PC-3 (cell line): Measurements from ENCODE around the gene PITPNM2. TPM values are rescaled to one million over a fixed set of nuclear protein-coding genes. Genes with fewer than 3 reads are reported as not detected.

Experiments
- ATAC-seq: fragments of 200-7000 bp; cut with Tn5 transposase; 2 replicates; pipeline ENCODE4 v1.9.1; 2020; ENCODE audit warnings: mild to moderate bottlenecking, moderate library complexity
- BruUV-seq: library from RNA; stranded (reverse); fragments of 400-500 nt; replicated peaks from 2 replicates; lab custom pipeline; 2021; lab: Mats Ljungman, UMichigan
- CTCF ChIA-PET: fragments of 300-600 bp; sonication (Branson Sonifier 250); formaldehyde crosslinking; loops from one replicate; lab custom pipeline; 2022; ENCODE audit warnings: antibody characterized with exemption; lab: Charles Lee
- POLR2A ChIA-PET: fragments of 300-600 bp; sonication (Branson Sonifier 250); formaldehyde crosslinking; loops from one replicate; lab custom pipeline; 2022; ENCODE audit warnings: antibody characterized with exemption; ENCODE audit not compliant: unreplicated experiment; lab: Charles Lee
- DNase-seq: peaks from one replicate; pipeline ENCODE4 v3.0.0-alpha.2; 2015
- H2AFZ ChIP-seq: fragments of 300-600 bp; sonication (generic); 2 replicates; pipeline ENCODE4 v1.6.0; 2016; ENCODE audit warnings: antibody characterized with exemption, low read length
- H3F3A ChIP-seq: fragments of 300-600 bp; sonication (generic); one replicate; pipeline ENCODE4 v1.6.0; 2017; ENCODE audit warnings: antibody characterized with exemption, low read length, control low read depth, mild to moderate bottlenecking; ENCODE audit not compliant: unreplicated experiment
- H3K27ac ChIP-seq: fragments of 300-600 bp; sonication (generic); 2 replicates; pipeline ENCODE4 v1.5.1; 2016; ENCODE audit warnings: mild to moderate bottlenecking, low read length
- H3K27me3 ChIP-seq: fragments of 300-600 bp; sonication (generic); 2 replicates; pipeline ENCODE4 v1.6.1; 2016; ENCODE audit warnings: low read length, mixed read lengths
- H3K36me3 ChIP-seq: fragments of 300-600 bp; sonication (generic); 2 replicates; pipeline ENCODE4 v1.6.1; 2016; ENCODE audit warnings: low read depth, mixed run types, low read length, mixed read lengths
- H3K4me1 ChIP-seq: fragments of 300-600 bp; sonication (generic); 2 replicates; pipeline ENCODE4 v1.5.1; 2016; ENCODE audit warnings: low read length; ENCODE audit not compliant: insufficient read depth
- H3K4me2 ChIP-seq: fragments of 300-600 bp; sonication (generic); 2 replicates; pipeline ENCODE4 v1.6.0; 2016; ENCODE audit warnings: low read length
- H3K4me3 ChIP-seq: fragments of 300-600 bp; sonication (generic); 2 replicates; pipeline ENCODE4 v1.5.1; 2016; ENCODE audit warnings: mild to moderate bottlenecking, low read length, mixed read lengths
- H3K79me2 ChIP-seq: fragments of 300-600 bp; sonication (generic); 2 replicates; pipeline ENCODE4 v1.6.1; 2017; ENCODE audit warnings: low read length, mixed read lengths
- H3K9ac ChIP-seq: fragments of 300-600 bp; sonication (generic); 2 replicates; pipeline ENCODE4 v1.6.0; 2016; ENCODE audit warnings: mild to moderate bottlenecking, low read length
- H3K9me2 ChIP-seq: fragments of 300-600 bp; sonication (generic); replicated peaks from 2 replicates; pipeline ENCODE4 v1.6.1; 2016; ENCODE audit warnings: mixed run types, low read length, mixed read lengths
- H3K9me3 ChIP-seq: fragments of 300-600 bp; sonication (generic); 2 replicates; pipeline ENCODE4 v1.6.1; 2016; ENCODE audit warnings: low read length, mixed read lengths
- H4K20me1 ChIP-seq: fragments of 300-600 bp; sonication (generic); 2 replicates; pipeline ENCODE4 v1.6.1; 2016; ENCODE audit warnings: low read length, mixed read lengths
- CTCF ChIP-seq: fragments of 300-600 bp; sonication (generic); conservative IDR thresholded peaks from 2 replicates; pipeline ENCODE4 v1.5.1; 2017; ENCODE audit warnings: antibody characterized with exemption, low read depth, mild to moderate bottlenecking, low read length
- EZH2 ChIP-seq: fragments of 300-600 bp; sonication (generic); IDR thresholded peaks from one replicate; pipeline ENCODE4 v1.6.1; 2017; ENCODE audit warnings: antibody characterized with exemption, mild to moderate bottlenecking, low read length; ENCODE audit not compliant: unreplicated experiment
- EZH2phosphoT487 ChIP-seq: fragments of 300-600 bp; sonication (generic); IDR thresholded peaks from 2 replicates; pipeline ENCODE4 v1.6.1; 2018; ENCODE audit warnings: mild to moderate bottlenecking, antibody characterized with exemption, low read length, borderline replicate concordance
- intact Hi-C: fragments of 100-400 bp; cut with micrococcal nuclease; formaldehyde crosslinking; loops from 2 replicates; pipeline ENCODE4 v1.9.0; 2023
- total RNA-seq: library from RNA; depleted of rRNA; stranded (reverse); fragments of >200 nt; gene quantifications from 2 replicates; pipeline ENCODE4 v1.2.3, GENCODE V29; 2014

PITPNM2 gene
- total RNA-seq, 1 experiment from 2014 or later, result 5.6 TPM

GRCh38 chr12:123134271-123134671 lies 16.6 kb downstream of the PITPNM2 start:
- ChIA-PET CTCF (no interaction called here), POLR2A (no interaction called here)
- Histone ChIP-seq H3K27ac (no peak overlapping the region), H3K27me3 (no peaks in the 10 kb centered on the region), H2AFZ (no peak overlapping the region), H3K4me3 (no peak overlapping the region), H3K9ac (no peak overlapping the region), H3K36me3 (no peaks in the 10 kb centered on the region), H3F3A (no peaks in the 10 kb centered on the region), H3K79me2 (no peaks in the 10 kb centered on the region), H4K20me1 (no peaks in the 10 kb centered on the region), H3K4me1 (peaks cover 27% of the 10 kb centered on the region), H3K9me3 (no peaks in the 10 kb centered on the region), H3K9me2 (no peaks in the 10 kb centered on the region), H3K4me2 (no peak overlapping the region)
- TF ChIP-seq EZH2phosphoT487, result no peak
- no peak for TF ChIP-seq CTCF
- TF ChIP-seq EZH2, result no peak
- no TSS peak for BruUV-seq
- DNase-seq, result peak; percentile 46
- intact Hi-C loops, result no loop called here
- ATAC-seq, result no peak

DNA sequence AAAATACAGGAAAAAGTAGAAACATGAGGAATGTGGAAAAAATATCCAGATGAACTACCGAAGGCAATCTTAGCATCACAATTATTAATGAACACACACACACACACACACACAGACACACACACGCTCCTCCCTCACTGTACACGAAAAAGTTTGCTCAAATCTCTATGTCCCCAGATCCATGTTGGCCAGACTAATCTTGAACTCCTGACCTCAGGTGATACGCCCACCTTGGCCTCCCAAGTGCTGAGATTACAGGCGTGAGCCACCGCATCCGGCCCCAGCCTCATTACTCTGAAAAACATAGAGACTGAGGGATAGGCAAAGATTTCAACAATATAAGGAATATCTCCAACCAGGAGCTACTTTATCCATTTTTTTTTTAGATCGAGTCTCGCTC lies 17.2 kb downstream of the PITPNM2 start:
- H3K36me3 ChIP-seq, result no peaks in the 10 kb centered on the region
- ChIA-PET POLR2A (no interaction called here), CTCF (no interaction called here)
- no peak overlapping the region for H3K9ac ChIP-seq
- BruUV-seq, result no TSS peak
- no peaks in the 10 kb centered on the region for H3K27me3 ChIP-seq
- H3K27ac ChIP-seq, result no peak overlapping the region
- H4K20me1 ChIP-seq, result no peaks in the 10 kb centered on the region
- peaks cover 27% of the 10 kb centered on the region for H3K4me1 ChIP-seq
- TF ChIP-seq EZH2, result no peak
- no peak for TF ChIP-seq EZH2phosphoT487
- no peak for TF ChIP-seq CTCF
- H2AFZ ChIP-seq, result no peak overlapping the region
- H3K9me2 ChIP-seq, result no peaks in the 10 kb centered on the region
- intact Hi-C loops, result no loop called here
- H3K79me2 ChIP-seq, result no peaks in the 10 kb centered on the region
- ATAC-seq (no peak), DNase-seq (no peak)
- no peak overlapping the region for H3K4me2 ChIP-seq
- H3K9me3 ChIP-seq, result no peaks in the 10 kb centered on the region
- H3F3A ChIP-seq, result no peaks in the 10 kb centered on the region
- no peak overlapping the region for H3K4me3 ChIP-seq

- intact Hi-C loops, result no loop called here
- H3K4me2 ChIP-seq, result no peak overlapping the region
- no peaks in the 10 kb centered on the region for H3K36me3 ChIP-seq
- H3K4me3 ChIP-seq, result no peak overlapping the region
- ChIA-PET POLR2A (no interaction called here), CTCF (no interaction called here)
- TF ChIP-seq EZH2phosphoT487, result no peak
- TF ChIP-seq EZH2, result no peak
- TF ChIP-seq CTCF, result no peak
- H4K20me1 ChIP-seq, result no peaks in the 10 kb centered on the region
- DNase-seq (no peak), ATAC-seq (no peak)
- no peaks in the 10 kb centered on the region for H3F3A ChIP-seq
- no TSS peak for BruUV-seq
- H3K4me1 ChIP-seq, result peaks cover 27% of the 10 kb centered on the region
- H3K9ac ChIP-seq, result no peak overlapping the region
- H3K79me2 ChIP-seq, result no peaks in the 10 kb centered on the region
- H3K9me2 ChIP-seq, result no peaks in the 10 kb centered on the region
- H3K9me3 ChIP-seq, result no peaks in the 10 kb centered on the region
- no peak overlapping the region for H2AFZ ChIP-seq
- no peak overlapping the region for H3K27ac ChIP-seq
- H3K27me3 ChIP-seq, result no peaks in the 10 kb centered on the region
Measured at GRCh38 chr12:123132951-123133619, 17.8 kb downstream of the PITPNM2 start.
